Stimulated activated CD8-positive, alpha-beta memory T cell treated with anti-CD3 and anti-CD28 coated beads, Interleukin-12 subunit alpha, Interleukin-12 subunit beta, amount 100 ng/mL, for 1 hour (primary cell): Measurements from ENCODE around the gene ZIC2.

ENCODE experiments used
- DNase-seq: peaks from one replicate; pipeline ENCODE4 v3.0.0-alpha.2; 2020; ENCODE audit warnings: low read depth

Gene ZIC2

GRCh38 chr13:99974296-99974938 is 7.2 kb upstream of the ZIC2 start:
- DNase-seq: no peak

GRCh38 chr13:99974939-99975561 is 6.5 kb upstream of the ZIC2 start:
- DNase-seq: no peak

GRCh38 chr13:99975626-99976025 is 6.0 kb upstream of the ZIC2 start:
- DNase-seq: no peak

GRCh38 chr13:99976575-99976974 is 5.0 kb upstream of the ZIC2 start:
- no peak for DNase-seq

GRCh38 chr13:99977334-99977911 is 4.2 kb upstream of the ZIC2 start:
- no peak for DNase-seq

GRCh38 chr13:99977912-99978798 is 3.4 kb upstream of the ZIC2 start:
- no peak for DNase-seq

DNA sequence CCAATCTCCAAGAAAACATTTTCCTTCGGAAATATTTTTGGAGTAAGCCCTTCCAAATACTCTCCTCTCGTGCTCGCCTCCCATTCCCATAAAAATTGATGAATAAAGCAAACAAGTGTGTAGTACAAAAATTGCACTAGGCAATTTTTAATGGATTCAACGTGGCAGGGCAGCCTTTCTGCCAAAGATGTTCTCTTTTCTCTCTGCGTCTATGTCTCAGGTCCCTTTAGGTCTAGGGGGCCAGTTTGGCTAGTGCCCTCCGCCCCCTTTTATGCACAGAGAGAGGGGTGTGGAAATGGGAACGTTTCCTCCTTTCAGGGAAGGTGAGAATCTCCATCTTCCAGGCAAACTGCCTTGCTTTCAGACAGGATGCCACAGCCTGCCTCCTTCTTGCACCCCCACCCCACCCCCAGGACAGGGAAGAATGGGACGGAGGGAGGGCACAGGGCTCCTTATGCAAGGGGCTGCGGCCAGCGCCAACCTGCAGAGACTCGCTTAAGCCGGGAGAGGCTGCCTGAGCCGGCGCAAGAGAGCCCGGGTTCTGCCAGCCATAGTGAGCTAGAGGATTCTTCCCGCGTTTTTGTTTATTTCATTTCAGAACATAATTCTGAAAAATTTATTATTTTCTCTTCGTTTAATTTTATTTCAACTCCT is 2.7 kb upstream of the ZIC2 start:
- DNase-seq: no peak

GRCh38 chr13:99979453-99980200 is 2.0 kb upstream of the ZIC2 start:
- no peak for DNase-seq

GRCh38 chr13:99980201-99980823 is 1.3 kb upstream of the ZIC2 start:
- peak; percentile 32 for DNase-seq

DNA sequence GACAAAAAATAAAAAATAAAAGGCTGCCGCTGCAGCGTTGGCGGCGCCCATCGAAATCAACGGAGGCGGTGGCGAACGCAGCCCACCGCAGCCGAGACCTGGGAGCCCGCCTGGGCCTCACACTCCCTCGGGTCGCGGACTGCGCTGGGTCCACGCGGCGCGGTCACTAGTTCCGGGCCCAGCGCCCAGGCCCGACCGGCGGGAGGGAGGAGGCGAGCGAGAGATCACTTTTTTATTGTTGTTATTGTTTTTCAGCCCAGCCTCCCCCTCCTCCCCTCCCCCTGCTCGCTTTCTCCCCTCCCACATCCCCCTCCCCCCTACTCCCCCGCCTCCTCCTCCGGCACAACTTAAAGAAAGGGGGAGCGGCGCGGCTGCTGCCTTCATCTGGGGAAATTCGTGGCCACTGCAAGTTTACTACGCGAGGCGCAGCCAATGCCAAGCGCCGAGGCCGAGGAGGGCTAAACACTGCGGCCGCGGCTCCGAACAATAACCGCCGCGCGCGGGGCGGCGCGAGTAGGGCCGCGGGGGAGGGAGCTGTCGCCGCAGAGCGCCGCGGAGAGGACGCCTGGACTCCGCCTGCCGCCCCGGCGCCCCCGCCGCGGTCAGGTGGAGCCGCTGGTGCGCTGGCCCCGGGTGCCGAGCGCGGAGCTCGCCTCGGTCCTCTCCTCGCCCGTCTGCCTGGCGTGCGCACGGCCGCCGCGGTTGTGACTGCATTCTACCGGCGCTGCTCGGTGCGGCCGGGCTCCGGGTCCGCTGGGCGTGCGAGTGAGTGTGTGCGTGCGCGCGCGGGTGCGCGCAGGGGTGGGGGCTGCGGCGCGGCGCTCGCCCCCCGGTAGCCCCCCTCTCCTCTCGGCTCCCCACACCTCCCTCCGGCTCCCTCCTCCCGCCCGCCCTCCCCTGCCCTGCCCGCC is 505 bp upstream of the ZIC2 start:
- DNase-seq: no peak

DNA sequence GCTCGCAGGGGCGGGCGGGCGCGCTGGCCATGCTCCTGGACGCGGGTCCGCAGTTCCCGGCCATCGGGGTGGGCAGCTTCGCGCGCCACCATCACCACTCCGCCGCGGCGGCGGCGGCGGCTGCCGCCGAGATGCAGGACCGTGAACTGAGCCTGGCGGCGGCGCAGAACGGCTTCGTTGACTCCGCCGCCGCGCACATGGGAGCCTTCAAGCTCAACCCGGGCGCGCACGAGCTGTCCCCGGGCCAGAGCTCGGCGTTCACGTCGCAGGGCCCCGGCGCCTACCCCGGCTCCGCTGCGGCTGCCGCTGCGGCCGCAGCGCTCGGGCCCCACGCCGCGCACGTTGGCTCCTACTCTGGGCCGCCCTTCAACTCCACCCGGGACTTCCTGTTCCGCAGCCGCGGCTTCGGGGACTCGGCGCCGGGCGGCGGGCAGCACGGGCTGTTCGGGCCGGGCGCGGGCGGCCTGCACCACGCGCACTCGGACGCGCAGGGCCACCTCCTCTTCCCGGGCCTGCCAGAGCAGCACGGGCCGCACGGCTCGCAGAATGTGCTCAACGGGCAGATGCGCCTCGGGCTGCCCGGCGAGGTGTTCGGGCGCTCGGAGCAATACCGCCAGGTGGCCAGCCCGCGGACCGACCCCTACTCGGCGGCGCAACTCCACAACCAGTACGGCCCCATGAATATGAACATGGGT is 599 bp downstream of the ZIC2 start:
- no peak for DNase-seq

- DNase-seq: no peak
Observed at GRCh38 chr13:99982731-99983498, 1.3 kb downstream of the ZIC2 start.

DNA sequence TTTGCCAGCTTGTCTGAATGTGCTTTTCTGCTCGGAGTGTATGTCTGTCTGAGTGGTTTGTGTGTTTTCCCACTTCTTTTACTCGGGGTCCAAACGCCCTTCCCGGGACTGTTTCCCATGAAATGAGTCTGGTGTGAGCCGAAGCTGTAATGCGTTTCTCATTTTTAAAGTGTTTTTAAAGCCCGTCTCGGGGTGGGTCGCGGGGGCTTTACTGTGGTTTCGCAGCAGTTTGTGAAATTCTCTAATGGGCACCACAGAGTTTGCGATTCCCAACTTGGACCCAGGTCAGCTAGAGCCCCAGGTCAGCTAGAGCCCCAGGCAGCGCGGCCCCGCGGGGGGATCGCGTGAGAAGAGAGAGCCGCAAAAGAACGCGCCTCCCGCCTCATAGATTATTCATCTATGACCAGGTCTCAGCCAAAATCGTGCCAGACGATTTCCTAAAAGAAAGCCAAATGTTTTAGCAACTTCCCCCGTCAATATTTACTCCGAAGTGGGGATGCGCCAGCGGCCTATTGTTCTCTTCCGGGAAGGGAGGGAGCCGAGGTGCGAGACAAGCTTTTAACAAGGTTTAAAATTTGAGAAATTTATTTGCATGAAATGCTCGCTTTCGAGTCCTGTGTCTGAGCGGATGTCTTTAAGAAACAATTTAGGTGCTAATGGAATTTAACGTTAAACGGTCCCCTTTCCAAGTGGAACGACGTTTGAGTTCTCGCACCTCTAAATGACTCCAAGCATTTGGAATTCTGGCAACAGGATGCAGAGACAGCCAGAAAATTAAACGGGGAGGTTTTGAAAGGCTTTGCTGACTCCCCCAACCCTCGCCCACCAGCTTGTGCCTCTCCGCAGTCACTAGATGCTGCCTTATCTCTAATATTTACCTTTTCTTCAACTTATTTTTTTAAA is 2.2 kb downstream of the ZIC2 start:
- no peak for DNase-seq

DNA sequence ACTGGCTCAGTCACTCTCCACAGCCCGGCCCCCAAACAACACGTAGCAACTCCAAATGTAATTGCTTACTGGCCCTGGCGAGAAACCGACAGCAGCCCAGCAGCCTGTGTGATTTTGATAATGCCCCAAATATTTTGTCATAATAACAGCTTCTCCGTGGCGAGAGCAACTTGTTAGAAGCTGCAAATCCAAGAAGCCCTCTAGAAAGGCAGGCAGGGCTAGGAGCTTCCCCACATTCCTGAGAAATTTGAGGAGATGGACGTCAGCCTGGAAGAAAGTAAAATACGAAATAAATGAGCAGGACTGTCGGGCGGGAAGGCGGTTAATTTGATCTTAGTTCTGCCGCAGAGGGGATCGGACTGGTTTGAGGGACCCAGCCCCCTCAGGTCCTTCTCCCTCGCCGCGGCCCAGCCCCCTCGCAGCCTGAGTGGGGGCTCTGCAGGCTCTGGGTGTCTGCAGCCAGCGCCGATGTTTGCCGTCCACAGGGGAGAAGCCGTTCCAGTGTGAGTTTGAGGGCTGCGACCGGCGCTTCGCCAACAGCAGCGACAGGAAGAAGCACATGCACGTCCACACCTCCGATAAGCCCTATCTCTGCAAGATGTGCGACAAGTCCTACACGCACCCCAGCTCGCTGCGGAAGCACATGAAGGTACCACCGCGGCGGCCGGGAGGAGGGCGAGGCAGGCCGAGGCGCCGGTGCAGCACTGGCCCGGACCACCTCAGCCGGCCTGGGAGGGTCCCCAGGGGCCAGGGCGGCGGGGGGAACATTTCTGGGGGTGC is 3.1 kb downstream of the ZIC2 start:
- DNase-seq: no peak

- DNase-seq: no peak
Observed at GRCh38 chr13:99985241-99985874, 3.8 kb downstream of the ZIC2 start.

DNA sequence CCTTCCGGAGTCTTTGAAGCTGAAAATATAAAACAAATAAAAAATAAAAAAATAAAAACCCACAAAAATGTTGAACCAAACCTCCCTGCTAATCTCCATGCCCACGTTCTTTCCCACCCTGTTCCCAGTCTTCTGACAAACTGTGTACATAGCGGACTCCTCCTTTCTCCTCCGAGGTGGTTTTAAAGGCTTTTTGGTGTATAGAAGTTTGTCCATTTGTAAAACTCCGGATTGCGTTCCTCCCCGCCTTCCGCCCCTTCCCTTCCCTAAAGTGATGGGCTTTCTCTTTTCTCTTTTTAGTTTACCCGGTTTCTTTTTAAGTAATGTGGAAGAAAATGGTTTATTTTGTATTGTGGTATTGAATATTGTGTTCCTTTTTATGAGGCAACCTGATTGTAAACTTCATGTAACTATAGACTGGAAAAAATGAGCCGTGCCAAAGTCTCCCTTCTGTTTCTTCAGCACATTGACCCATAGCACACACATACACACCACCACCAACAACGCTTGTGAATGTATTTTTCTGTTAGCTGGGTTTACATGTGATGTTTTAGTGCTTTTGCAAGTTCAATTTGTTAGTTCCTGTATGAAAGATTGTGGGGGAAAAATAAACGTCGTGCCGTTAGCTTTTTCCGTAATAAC is 4.4 kb downstream of the ZIC2 start:
- no peak for DNase-seq
